GM12878 (cell line): ENCODE results near the gene WNT16. TPM values are rescaled to one million over a fixed set of nuclear protein-coding genes. Genes with fewer than 3 reads are reported as not detected.
A peak's percentile ranks its signal among the peaks of the same experiment; 100 is the strongest.

Experiments used
- ATAC-seq: fragments of 200-7000 bp; cut with Tn5 transposase; 3 replicates; pipeline ENCODE4 v1.9.1; 2020; ENCODE audit warnings: mild to moderate bottlenecking, moderate library complexity
- BruUV-seq: library from RNA; stranded (reverse); fragments of 400-500 nt; replicated peaks from 2 replicates; lab custom pipeline; 2021; lab: Mats Ljungman, UMichigan
- CTCF ChIA-PET: fragments of 300-600 bp; sonication (Branson Sonifier 250); formaldehyde crosslinking; extraction: SDS; loops from one replicate; lab custom pipeline; 2021; ENCODE audit warnings: inconsistent platforms; lab: Yijun Ruan, JAX
- POLR2A ChIA-PET: fragments of 350-600 bp; formaldehyde crosslinking; extraction: SDS; loops from one replicate; lab custom pipeline; 2021; ENCODE audit warnings: inconsistent platforms; lab: Charles Lee
- RAD21 ChIA-PET: fragments of 300-600 bp; sonication (Branson Sonifier 250); formaldehyde crosslinking; loops from one replicate; lab custom pipeline; 2023; ENCODE audit warnings: antibody characterized with exemption; ENCODE audit not compliant: unreplicated experiment; lab: Charles Lee
- SMC1A ChIA-PET: fragments of 300-600 bp; sonication (Branson Sonifier 250); formaldehyde crosslinking; loops from one replicate; lab custom pipeline; 2023; ENCODE audit not compliant: unreplicated experiment, uncharacterized antibody; lab: Charles Lee
- DNase-seq: peaks from one replicate; pipeline ENCODE4 v3.0.0-alpha.2; 2011; ENCODE audit warnings: low read depth, low spot score
- FAIRE-seq: peaks from 3 replicates; lab custom pipeline; 2011; peaks lifted over from hg19 to GRCh38; lab: Jason Lieb, UNC
- H2AFZ ChIP-seq: 2 replicates; pipeline ENCODE4 v1.6.0; 2011; ENCODE audit warnings: low read depth, low read length, control low read depth; ENCODE audit not compliant: control insufficient read depth
- H3K27ac ChIP-seq: 2 replicates; pipeline ENCODE4 v1.5.1; 2011; ENCODE audit warnings: control low read depth; ENCODE audit not compliant: control insufficient read depth, insufficient read depth
- H3K27me3 ChIP-seq, 2 experiments: replicated peaks in 1 of 2; 2 replicates each; pipeline versions ENCODE4 v1.6.0 to v1.6.1; 2011; ENCODE audit warnings: low read length in 1 of 2; ENCODE audit not compliant: control insufficient read depth in 2 of 2, insufficient read depth in 2 of 2
- H3K36me3 ChIP-seq, 2 experiments: 2 replicates each; pipeline ENCODE4 v1.5.1; 2011; ENCODE audit warnings: low read length in 1 of 2; ENCODE audit not compliant: control insufficient read depth in 2 of 2, insufficient read depth in 2 of 2
- H3K4me1 ChIP-seq: 2 replicates; pipeline ENCODE4 v1.6.1; 2011; ENCODE audit warnings: mild to moderate bottlenecking, low read length, moderate library complexity, mixed read lengths; ENCODE audit not compliant: control insufficient read depth, insufficient read depth
- H3K4me2 ChIP-seq: 2 replicates; pipeline ENCODE4 v1.6.0; 2011; ENCODE audit warnings: control low read depth; ENCODE audit not compliant: control insufficient read depth, insufficient read depth
- H3K4me3 ChIP-seq: fragments of 200-600 bp; sonication (generic); 2 replicates; pipeline ENCODE4 v1.5.1; 2016
- H3K79me2 ChIP-seq: 2 replicates; pipeline ENCODE4 v1.6.0; 2011; ENCODE audit warnings: low read length; ENCODE audit not compliant: control insufficient read depth, insufficient read depth
- H3K9ac ChIP-seq: 2 replicates; pipeline ENCODE4 v1.8.0; 2011; ENCODE audit warnings: low read length, control low read depth, mixed read lengths; ENCODE audit not compliant: control insufficient read depth, insufficient read depth
- H3K9me3 ChIP-seq: replicated peaks from 3 replicates; pipeline ENCODE4 v1.5.1; 2011; ENCODE audit warnings: mild to moderate bottlenecking, low read length; ENCODE audit not compliant: control insufficient read depth, insufficient read depth
- H4K20me1 ChIP-seq: 2 replicates; pipeline ENCODE4 v1.6.0; 2011; ENCODE audit not compliant: control insufficient read depth, insufficient read depth
- CHD2 ChIP-seq: IDR thresholded peaks from 2 replicates; pipeline ENCODE4 v1.6.1; 2011; ENCODE audit warnings: low read depth, low read length, improper control_type of control experiment, borderline replicate concordance
- JUNB ChIP-seq: IDR thresholded peaks from 2 replicates; pipeline ENCODE4 v1.6.1; 2016; ENCODE audit warnings: antibody characterized with exemption, mild to moderate bottlenecking
- JUND ChIP-seq: IDR thresholded peaks from 2 replicates; pipeline ENCODE4 v1.6.1; 2012; ENCODE audit warnings: low read depth, mild to moderate bottlenecking, low read length, improper control_type of control experiment, moderate library complexity
- WGBS: methylation state at CpG from one replicate; pipeline ENCODE4 v1.1.6; 2016; ENCODE audit warnings: low lambda C conversion rate; ENCODE audit not compliant: insufficient replicate concordance, insufficient coverage; ENCODE audit errors: missing lambda C conversion rate; 5-methylcytosine and 5-hydroxymethylcytosine counted together
- in situ Hi-C: fragments of 300-500 bp; cut with MboI; formaldehyde crosslinking; loops from 9 replicates; pipeline ENCODE4 v1.14.3; 2018; ENCODE audit warnings: mixed read lengths
- intact Hi-C: fragments of 100-400 bp; cut with micrococcal nuclease; formaldehyde crosslinking; loops from one replicate; pipeline ENCODE4 v1.14.2; 2022; ENCODE audit not compliant: unreplicated experiment
- polyA plus RNA-seq, 11 experiments: library from polyadenylated mRNA; depleted of rRNA in 4 of 11; unstranded in 6 of 11; stranded (reverse) in 5 of 11; fragments of >200 nt; fragmentation: Nextera tagmentation in 4 of 11; fragmentation: Illumina TruSeq in 1 of 11; extraction: Ambion mirVana in 4 of 11; extraction: Trizol in 1 of 11; gene quantifications; 1 replicate in 1 of 11; 2 replicates in 10 of 11; pipeline versions ENCODE4 v1.2.1 to v1.2.3, GENCODE V29; 2011 to 2016; ENCODE audit warnings: inconsistent platforms in 2 of 11, missing spikeins in 2 of 11, low read depth in 1 of 11
- total RNA-seq, 4 experiments: library from RNA; depleted of rRNA in 3 of 4; stranded (reverse); fragments of >200 nt in 3 of 4; fragmentation: Illumina TruSeq in 1 of 4; extraction: Trizol in 1 of 4; gene quantifications; 2 replicates each; pipeline versions ENCODE4 v1.2.1 to v1.2.3, GENCODE V29; 2013 to 2021
- TF ChIP-seq, protein P1 (sequence below): fragments of 450-650 bp; IDR thresholded peaks from 2 replicates; pipeline ENCODE4 v1.6.1; 2018; ENCODE audit warnings: borderline replicate concordance, mild to moderate bottlenecking; ENCODE audit not compliant: partially characterized antibody
- TF ChIP-seq, protein P2 (sequence below): fragments of 450-650 bp; IDR thresholded peaks from 2 replicates; pipeline ENCODE4 v1.6.1; 2017; ENCODE audit warnings: mild to moderate bottlenecking, moderate library complexity

Gene WNT16
- total and polyA plus RNA-seq, 10 of the 15 experiments (the other 5 are each of a cell fraction or from before 2014, with no cell fraction given) = 0.05 to 0.11 (median 0.06) TPM; not detected in 5

DNA sequence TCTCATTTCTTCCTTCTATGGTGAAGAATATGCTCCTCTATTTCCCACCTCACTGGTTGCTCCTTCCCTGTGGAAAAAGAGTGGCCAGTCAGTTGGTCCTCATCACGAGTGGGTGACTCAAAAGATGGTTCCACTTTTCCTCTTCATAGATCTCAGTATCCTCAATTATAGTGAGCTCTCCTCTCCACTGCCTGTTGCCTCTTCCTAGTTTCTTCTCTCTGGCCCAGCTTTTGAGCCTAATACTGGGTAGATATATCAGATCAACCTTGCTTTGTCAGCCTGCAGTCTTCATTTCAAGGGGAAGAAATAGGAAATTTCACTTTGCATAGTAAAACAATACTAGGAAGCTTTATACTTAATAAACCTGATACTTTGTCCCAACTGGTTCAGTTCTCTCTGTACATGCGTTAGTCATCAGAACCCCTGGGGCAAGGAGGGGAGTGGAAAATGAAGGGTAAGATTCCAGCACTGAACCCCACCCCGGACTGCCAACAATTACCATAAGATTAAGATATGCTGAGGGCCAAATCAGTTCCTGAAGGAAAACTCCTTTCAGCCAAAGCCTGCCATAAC lies 15.5 kb upstream of the WNT16 start:
- Histone ChIP-seq H3K9ac (no peak overlapping the region), H3K4me3 (no peak overlapping the region)
- TF ChIP-seq JUNB (no peak), CHD2 (no peak), JUND (no peak)
- TF ChIP-seq, protein P1, sequence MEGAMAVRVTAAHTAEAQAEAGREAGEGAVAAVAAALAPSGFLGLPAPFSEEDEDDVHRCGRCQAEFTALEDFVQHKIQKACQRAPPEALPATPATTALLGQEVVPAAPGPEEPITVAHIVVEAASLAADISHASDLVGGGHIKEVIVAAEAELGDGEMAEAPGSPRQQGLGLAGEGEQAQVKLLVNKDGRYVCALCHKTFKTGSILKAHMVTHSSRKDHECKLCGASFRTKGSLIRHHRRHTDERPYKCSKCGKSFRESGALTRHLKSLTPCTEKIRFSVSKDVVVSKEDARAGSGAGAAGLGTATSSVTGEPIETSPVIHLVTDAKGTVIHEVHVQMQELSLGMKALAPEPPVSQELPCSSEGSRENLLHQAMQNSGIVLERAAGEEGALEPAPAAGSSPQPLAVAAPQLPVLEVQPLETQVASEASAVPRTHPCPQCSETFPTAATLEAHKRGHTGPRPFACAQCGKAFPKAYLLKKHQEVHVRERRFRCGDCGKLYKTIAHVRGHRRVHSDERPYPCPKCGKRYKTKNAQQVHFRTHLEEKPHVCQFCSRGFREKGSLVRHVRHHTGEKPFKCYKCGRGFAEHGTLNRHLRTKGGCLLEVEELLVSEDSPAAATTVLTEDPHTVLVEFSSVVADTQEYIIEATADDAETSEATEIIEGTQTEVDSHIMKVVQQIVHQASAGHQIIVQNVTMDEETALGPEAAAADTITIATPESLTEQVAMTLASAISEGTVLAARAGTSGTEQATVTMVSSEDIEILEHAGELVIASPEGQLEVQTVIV = no peak
- TF ChIP-seq, protein P2, sequence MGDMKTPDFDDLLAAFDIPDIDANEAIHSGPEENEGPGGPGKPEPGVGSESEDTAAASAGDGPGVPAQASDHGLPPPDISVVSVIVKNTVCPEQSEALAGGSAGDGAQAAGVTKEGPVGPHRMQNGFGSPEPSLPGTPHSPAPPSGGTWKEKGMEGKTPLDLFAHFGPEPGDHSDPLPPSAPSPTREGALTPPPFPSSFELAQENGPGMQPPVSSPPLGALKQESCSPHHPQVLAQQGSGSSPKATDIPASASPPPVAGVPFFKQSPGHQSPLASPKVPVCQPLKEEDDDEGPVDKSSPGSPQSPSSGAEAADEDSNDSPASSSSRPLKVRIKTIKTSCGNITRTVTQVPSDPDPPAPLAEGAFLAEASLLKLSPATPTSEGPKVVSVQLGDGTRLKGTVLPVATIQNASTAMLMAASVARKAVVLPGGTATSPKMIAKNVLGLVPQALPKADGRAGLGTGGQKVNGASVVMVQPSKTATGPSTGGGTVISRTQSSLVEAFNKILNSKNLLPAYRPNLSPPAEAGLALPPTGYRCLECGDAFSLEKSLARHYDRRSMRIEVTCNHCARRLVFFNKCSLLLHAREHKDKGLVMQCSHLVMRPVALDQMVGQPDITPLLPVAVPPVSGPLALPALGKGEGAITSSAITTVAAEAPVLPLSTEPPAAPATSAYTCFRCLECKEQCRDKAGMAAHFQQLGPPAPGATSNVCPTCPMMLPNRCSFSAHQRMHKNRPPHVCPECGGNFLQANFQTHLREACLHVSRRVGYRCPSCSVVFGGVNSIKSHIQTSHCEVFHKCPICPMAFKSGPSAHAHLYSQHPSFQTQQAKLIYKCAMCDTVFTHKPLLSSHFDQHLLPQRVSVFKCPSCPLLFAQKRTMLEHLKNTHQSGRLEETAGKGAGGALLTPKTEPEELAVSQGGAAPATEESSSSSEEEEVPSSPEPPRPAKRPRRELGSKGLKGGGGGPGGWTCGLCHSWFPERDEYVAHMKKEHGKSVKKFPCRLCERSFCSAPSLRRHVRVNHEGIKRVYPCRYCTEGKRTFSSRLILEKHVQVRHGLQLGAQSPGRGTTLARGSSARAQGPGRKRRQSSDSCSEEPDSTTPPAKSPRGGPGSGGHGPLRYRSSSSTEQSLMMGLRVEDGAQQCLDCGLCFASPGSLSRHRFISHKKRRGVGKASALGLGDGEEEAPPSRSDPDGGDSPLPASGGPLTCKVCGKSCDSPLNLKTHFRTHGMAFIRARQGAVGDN = no peak
- TF ChIP-seq, all 136 proteins: peak for 0
- no peak overlapping the region for H3K27ac ChIP-seq
- DNase-seq = no peak
- POLR2A ChIA-PET = interaction anchor here (0.9 to 1.4 kb wide), 3 partner anchors 9 to 217 kb away, joined by 3 read pairs; no protein-coding TSS in a partner anchor
- peaks cover 12% of the 10 kb centered on the region for H3K4me1 ChIP-seq
- SMC1A ChIA-PET = interaction anchor here (0.6 to 3.2 kb wide), 19 partner anchors 8 to 232 kb away, joined by 3 to 14 read pairs (median 5); no protein-coding TSS in a partner anchor
- ATAC-seq = peak; percentile 14
- H3K4me2 ChIP-seq = peak overlapping the region; percentile 70
- intact Hi-C loops = no loop called here
- H2AFZ ChIP-seq = peak overlapping the region; percentile 66
- 31% methylated on average over 3 of the region's 3 CpGs for WGBS
- H3K9me3 ChIP-seq = no peaks in the 10 kb centered on the region; the same call in 1 of the 3 replicates
- H3K79me2 ChIP-seq = no peaks in the 10 kb centered on the region
- CTCF ChIA-PET = interaction anchor here (0.9 to 2.4 kb wide), 6 partner anchors 11 to 137 kb away, joined by 3 to 10 read pairs (median 5); no protein-coding TSS in a partner anchor
- H3K27me3 ChIP-seq = no peaks in the 10 kb centered on the region
- BruUV-seq = no TSS peak
- in situ Hi-C loops = no loop called here
- no peaks in the 10 kb centered on the region for H3K36me3 ChIP-seq
- H4K20me1 ChIP-seq = no peaks in the 10 kb centered on the region
- FAIRE-seq = no peak
- RAD21 ChIA-PET = interaction anchor here (0.7 to 3.0 kb wide), 3 partner anchors 13 to 54 kb away, joined by 3 to 17 read pairs (median 9); no protein-coding TSS in a partner anchor
